ENCODE measurements around the gene DEPDC1B.

DNA sequence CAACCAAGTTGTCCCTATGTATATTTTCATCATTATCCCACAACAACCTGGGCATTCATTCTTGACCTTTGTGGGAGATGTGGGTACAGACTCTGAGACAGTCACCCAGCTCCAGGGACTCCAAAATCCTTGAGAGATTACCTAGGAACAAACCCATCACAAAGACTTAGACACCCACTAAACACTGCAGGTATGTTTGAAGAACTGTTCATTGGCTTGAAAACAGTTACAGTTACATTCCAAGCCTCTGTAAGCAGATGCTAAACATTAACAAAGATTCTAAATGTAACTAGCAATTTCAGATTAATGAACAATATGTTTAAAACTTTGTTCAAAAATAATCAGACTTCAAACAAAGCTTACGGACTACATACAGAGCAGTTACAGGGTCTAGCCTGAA, 24.7 kb downstream of the DEPDC1B start:
- TF ChIP-seq POLR2A (IDR thresholded peaks at IDR 0.05; ENCODE audit: low read depth, low read length) (no peak), TAF1 (IDR thresholded peaks at IDR 0.05; ENCODE audit: borderline replicate concordance, low read depth, low read length) (no peak), POLR2AphosphoS5 (IDR thresholded peaks at IDR 0.05; ENCODE audit: low read depth, low read length) (no peak)

All from GM12892 (cell line).